ENCODE results near the gene HBD.
"Not testable (repeated sequence)": the region's sequence is repeated elsewhere in the genome, so short reads cannot be mapped to it uniquely, and the experiment has no call there.

HBD gene

GRCh38 chr11:5252192-5252918, 18.1 kb upstream of the HBD start:
- no peak for DNase-seq

- no peak for DNase-seq
These were observed 17.5 kb upstream of the HBD start for GRCh38 chr11:5251746-5252145.

GRCh38 chr11:5250543-5251204, 16.4 kb upstream of the HBD start:
- DNase-seq: no peak

- DNase-seq: not testable (repeated sequence)
These were observed 15.6 kb upstream of the HBD start, which contains the start of gene HBG1 for GRCh38 chr11:5249807-5250396. TSS of gene HBG1 (minus strand) at chr11:5249857. CDS start at chr11:5249804, 53 bp downstream.

- DNase-seq: not testable (repeated sequence)
These were observed 14.2 kb upstream of the HBD start for GRCh38 chr11:5248498-5248897.

GRCh38 chr11:5247472-5248192, 13.3 kb upstream of the HBD start:
- DNase-seq: no peak

GRCh38 chr11:5246772-5247471, 12.6 kb upstream of the HBD start:
- no peak for DNase-seq

- no peak for DNase-seq
These were observed 10.9 kb upstream of the HBD start for GRCh38 chr11:5245155-5245554.

GRCh38 chr11:5243816-5244180, 9.5 kb upstream of the HBD start:
- no peak for DNase-seq

GRCh38 chr11:5242933-5243815, 8.9 kb upstream of the HBD start:
- DNase-seq: no peak

- no peak for DNase-seq
These were observed 7.9 kb upstream of the HBD start for GRCh38 chr11:5242208-5242607.

GRCh38 chr11:5241458-5241857, 7.2 kb upstream of the HBD start:
- DNase-seq: no peak

GRCh38 chr11:5240458-5240857, 6.2 kb upstream of the HBD start:
- no peak for DNase-seq

- DNase-seq: no peak
These were observed 5.8 kb upstream of the HBD start for GRCh38 chr11:5240056-5240455.

- no peak for DNase-seq
These were observed 4.8 kb upstream of the HBD start for GRCh38 chr11:5239046-5239445.

- no peak for DNase-seq
These were observed 4.2 kb upstream of the HBD start for GRCh38 chr11:5238486-5238885.

- DNase-seq: no peak
These were observed 3.1 kb upstream of the HBD start for GRCh38 chr11:5237420-5237819.

GRCh38 chr11:5235364-5236095, 1.2 kb upstream of the HBD start:
- DNase-seq: no peak

- DNase-seq: no peak
These were observed 976 bp downstream of the HBD start for GRCh38 chr11:5233307-5233706.

GRCh38 chr11:5232821-5233220, 1.5 kb downstream of the HBD start:
- DNase-seq: no peak

GRCh38 chr11:5232176-5232575, 2.1 kb downstream of the HBD start:
- DNase-seq: no peak
